Stomach (tissue), 4 donors: ENCODE measurements around the gene LRRC28.

Experiments
- EP300 ChIP-seq: sonication (generic); formaldehyde crosslinking; IDR thresholded peaks from one replicate; pipeline ENCODE4 v1.6.1; 2017; ENCODE audit warnings: antibody characterized with exemption
- TF ChIP-seq, protein P1 (sequence below), 7 experiments: fragments of 450-650 bp in 4 of 7; fragments of 200-600 bp in 3 of 7; sonication (generic) in 3 of 7; IDR thresholded peaks; one replicate each; pipeline ENCODE4 v1.5.1; 2016 to 2019; ENCODE audit warnings: antibody characterized with exemption in 7 of 7, control low read depth in 2 of 7, mild to moderate bottlenecking in 1 of 7

DNA sequence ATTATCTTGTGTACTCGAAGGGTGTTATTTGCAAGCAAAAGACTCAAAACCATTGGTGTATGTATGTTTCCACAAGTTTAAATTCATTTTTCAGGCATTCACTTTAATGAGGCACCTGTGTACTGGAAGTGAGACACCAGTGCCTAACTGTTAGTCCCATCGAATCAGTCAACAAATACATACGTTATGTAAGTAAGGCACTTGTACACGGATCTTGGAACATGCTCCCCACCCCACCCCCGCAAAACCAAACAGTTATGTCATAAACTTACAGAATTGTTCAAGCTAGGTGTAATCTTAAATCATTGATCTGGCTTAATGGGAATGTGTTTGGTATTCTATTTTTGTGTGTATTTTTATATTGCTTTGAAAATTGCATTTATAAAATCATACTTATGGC, 17.1 kb downstream of the LRRC28 start:
- TF ChIP-seq, protein P1, sequence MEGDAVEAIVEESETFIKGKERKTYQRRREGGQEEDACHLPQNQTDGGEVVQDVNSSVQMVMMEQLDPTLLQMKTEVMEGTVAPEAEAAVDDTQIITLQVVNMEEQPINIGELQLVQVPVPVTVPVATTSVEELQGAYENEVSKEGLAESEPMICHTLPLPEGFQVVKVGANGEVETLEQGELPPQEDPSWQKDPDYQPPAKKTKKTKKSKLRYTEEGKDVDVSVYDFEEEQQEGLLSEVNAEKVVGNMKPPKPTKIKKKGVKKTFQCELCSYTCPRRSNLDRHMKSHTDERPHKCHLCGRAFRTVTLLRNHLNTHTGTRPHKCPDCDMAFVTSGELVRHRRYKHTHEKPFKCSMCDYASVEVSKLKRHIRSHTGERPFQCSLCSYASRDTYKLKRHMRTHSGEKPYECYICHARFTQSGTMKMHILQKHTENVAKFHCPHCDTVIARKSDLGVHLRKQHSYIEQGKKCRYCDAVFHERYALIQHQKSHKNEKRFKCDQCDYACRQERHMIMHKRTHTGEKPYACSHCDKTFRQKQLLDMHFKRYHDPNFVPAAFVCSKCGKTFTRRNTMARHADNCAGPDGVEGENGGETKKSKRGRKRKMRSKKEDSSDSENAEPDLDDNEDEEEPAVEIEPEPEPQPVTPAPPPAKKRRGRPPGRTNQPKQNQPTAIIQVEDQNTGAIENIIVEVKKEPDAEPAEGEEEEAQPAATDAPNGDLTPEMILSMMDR (IDR thresholded peaks at IDR 0.05) = no peak
- no peak for TF ChIP-seq EP300
